Suprapubic skin (tissue), 4 donors: Measurements from ENCODE around the gene ZNRD2.

Experiments
- CTCF ChIP-seq, 2 donors: fragments of 200-600 bp in 1 of 2; fragments of 450-650 bp in 1 of 2; sonication (generic) in 1 of 2; IDR thresholded peaks; one replicate each; pipeline ENCODE4 v1.5.1; 2016 to 2019; ENCODE audit warnings: antibody characterized with exemption in 2 of 2, mild to moderate bottlenecking in 1 of 2, moderate library complexity in 1 of 2
- EP300 ChIP-seq: sonication (generic); formaldehyde crosslinking; IDR thresholded peaks from one replicate; pipeline ENCODE4 v1.6.1; 2017; ENCODE audit warnings: antibody characterized with exemption
- POLR2AphosphoS5 ChIP-seq, 3 donors: sonication (generic); formaldehyde crosslinking; IDR thresholded peaks; one replicate each; pipeline ENCODE4 v1.6.1; 2017; ENCODE audit warnings: antibody characterized with exemption in 3 of 3

GRCh38 chr11:65595543-65596281 is 25.4 kb downstream of the ZNRD2 start, which contains the start of gene KCNK7:
- TF ChIP-seq CTCF (IDR thresholded peaks at IDR 0.05) (no peak), POLR2AphosphoS5 (IDR thresholded peaks at IDR 0.05) (no peak), EP300 (no peak)
